ENCODE results near the gene KIAA1191.

The KIAA1191 gene

DNA sequence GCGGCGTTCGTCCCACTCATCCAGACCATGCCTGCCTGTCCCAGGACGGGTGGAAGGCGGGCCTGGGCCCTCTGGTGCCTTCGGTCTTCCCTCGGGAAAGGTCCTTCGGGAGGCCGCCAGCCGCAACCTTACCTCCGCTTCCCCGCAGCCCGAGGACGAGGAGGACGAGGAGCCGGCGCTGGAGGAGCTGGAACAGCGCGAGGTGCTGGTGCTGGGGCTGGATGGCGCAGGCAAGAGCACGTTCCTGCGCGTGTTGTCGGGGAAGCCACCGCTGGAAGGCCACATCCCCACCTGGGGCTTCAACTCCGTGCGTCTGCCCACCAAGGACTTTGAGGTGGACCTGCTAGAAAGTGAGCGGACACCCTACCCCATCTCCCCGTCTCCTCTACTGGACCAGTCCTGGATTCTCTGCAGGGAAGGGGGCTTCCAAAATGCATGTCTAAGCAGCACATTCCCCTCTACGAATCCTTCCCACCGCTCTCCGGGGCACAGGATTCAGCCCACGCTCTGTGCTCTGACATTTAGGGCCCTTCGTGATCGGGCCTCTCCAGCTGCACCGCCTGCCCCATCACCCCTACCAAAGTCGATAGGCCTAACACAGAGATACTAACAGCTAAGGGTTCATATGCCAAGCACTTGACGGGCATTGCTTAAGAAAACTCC, 4.8 kb upstream of the KIAA1191 start:
- FAIRE-seq (no peak), DNase-seq (ENCODE audit: insufficient read length, low spot score) (no peak)
- TF ChIP-seq POU2F2 (IDR thresholded peaks at IDR 0.05; ENCODE audit: low read depth, low read length) (no peak), POLR2AphosphoS5 (IDR thresholded peaks at IDR 0.05; ENCODE audit: low read depth, low read length) (no peak), POLR2A (IDR thresholded peaks at IDR 0.05; ENCODE audit: low read depth, low read length) (no peak), PAX5 (IDR thresholded peaks at IDR 0.05; ENCODE audit: insufficient read depth, low read length, severe bottlenecking) (no peak), SPI1 (IDR thresholded peaks at IDR 0.05; ENCODE audit: low read depth, low read length) (no peak), TAF1 (IDR thresholded peaks at IDR 0.05; ENCODE audit: low read depth, low read length) (no peak)

DNA sequence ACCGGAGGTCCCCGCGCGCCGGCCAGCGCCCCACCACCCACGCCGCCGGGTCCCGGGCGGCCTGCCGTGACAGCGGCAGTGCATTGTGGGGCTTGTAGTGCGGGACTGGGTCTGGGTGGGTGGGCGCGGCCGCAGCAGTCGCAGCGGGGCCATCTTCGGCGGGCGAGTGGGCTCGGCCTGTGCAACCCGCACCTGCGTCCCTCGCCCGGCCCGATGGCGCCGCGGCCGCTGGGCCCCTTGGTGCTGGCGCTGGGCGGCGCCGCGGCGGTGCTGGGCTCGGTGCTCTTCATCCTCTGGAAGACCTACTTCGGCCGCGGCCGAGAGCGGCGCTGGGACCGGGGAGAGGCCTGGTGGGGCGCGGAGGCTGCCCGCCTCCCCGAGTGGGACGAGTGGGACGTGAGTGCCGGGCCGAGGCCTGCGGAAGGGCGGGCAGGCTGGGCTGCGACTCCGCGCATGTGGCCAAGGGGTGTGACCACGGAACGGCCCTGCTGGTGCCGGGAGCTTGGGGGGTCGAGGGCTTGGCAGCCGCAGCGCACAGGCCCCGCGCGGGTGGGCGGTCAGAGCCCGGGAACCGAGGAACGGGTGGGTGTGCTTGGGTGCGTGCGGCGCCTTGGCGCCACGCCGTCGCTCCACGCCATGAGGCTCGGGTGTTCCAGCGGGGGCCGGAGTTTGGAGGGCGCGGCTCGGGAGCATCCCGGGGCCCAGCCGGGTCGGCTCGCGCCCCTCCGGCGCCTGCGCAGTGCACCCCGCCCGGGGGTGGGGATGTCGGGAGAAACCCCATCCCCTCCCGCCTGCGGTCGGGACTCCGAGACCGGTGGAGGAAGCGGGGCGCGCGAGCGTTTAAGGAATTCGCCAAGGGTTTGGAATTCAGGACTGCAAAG, 4.0 kb upstream of the KIAA1191 start, which contains the start of gene ARL10:
Gene ARL10, plus strand, starts transcription at position 137 of the 881 bp plus-strand sequence. Its CDS starts 77 bp downstream, at position 214.
- DNase-seq (ENCODE audit: insufficient read length, low spot score) (peak; percentile 63), FAIRE-seq (peak; percentile 89)
- TF ChIP-seq POLR2A (IDR thresholded peaks at IDR 0.05; ENCODE audit: low read depth, low read length), result peak; percentile 37; the same call in 1 of the 2 replicates
- TF ChIP-seq POU2F2 (IDR thresholded peaks at IDR 0.05; ENCODE audit: low read depth, low read length), result no peak

DNA sequence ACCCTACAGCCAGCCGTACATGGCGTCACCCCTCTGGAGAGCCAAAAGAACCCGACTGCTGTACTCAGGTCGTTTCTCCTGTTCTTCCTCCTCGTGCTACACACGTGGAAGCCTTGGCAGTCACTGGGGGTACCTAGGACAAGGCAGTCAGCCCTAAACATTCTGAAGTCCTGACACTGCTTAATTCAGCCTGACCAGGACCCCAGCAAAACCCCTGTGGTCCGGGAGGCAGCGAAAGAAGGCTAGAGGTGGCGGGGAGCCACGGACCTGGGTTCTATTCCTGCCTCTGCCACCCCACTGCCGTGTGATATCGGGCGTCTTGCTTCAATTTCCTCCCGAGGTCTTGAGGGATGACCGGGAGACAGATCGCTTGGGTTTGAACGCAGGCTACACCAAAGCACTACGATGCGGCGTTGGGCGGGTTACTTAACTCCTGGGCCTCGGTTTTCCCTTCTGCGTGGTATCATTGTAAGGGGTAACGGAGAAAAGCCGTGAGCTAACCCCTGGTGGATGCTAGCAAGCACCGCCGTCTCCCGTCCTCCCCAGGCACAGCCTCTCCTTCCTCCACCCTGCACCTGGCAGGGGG, 3.3 kb upstream of the KIAA1191 start:
- FAIRE-seq, result no peak
- TF ChIP-seq TAF1 (IDR thresholded peaks at IDR 0.05; ENCODE audit: low read depth, low read length) (no peak), SPI1 (IDR thresholded peaks at IDR 0.05; ENCODE audit: low read depth, low read length) (no peak), POLR2AphosphoS5 (IDR thresholded peaks at IDR 0.05; ENCODE audit: low read depth, low read length) (no peak), PAX5 (IDR thresholded peaks at IDR 0.05; ENCODE audit: insufficient read depth, low read length, severe bottlenecking) (no peak), POLR2A (IDR thresholded peaks at IDR 0.05; ENCODE audit: low read depth, low read length) (no peak), POU2F2 (IDR thresholded peaks at IDR 0.05; ENCODE audit: low read depth, low read length) (no peak)
- DNase-seq (ENCODE audit: insufficient read length, low spot score), result no peak

DNA sequence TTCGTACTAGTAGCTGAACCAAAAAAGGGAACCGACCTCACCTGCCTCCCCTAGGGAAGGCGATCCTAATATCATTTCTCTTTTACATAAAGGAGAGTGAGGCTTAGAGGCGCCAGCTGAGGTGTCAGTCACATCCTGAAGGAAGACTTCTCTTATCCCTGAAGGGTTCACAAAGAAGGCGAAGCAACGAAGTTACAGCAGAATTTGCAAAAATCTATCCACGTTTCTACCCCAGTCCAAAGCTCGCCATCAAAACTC, 598 bp upstream of the KIAA1191 start:
- FAIRE-seq, result no peak

DNA sequence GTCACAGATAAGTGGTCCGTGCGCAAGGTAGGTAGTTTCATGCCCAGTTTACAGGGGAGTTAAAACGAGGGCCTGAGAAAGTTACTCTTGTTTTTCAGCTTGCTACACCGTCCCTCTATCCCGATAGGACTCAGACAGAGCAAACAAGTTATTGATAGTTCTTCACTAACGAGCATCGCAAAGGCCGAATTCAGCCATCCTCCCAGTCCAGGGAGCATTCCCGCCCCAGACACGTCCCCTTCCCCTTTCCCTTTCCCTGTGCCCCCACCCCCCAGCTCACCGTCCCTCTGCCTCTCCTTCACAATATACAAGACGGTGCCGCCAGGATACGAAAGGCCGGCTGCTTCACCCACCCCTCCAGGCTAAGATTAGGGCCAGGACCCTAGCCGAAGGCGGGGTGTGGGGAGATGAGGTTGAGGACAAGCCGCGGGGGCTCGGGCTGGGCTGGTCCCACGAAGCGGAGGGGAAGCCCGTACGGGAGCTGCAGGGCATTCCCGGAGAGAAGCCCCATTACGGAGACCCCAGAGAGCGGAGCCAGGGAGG, 599 bp downstream of the KIAA1191 start:
- no peak for DNase-seq (ENCODE audit: insufficient read length, low spot score)
- FAIRE-seq, result no peak
- TF ChIP-seq POLR2AphosphoS5 (IDR thresholded peaks at IDR 0.05; ENCODE audit: low read depth, low read length) (no peak), SPI1 (IDR thresholded peaks at IDR 0.05; ENCODE audit: low read depth, low read length) (no peak), PAX5 (IDR thresholded peaks at IDR 0.05; ENCODE audit: insufficient read depth, low read length, severe bottlenecking) (no peak), POU2F2 (IDR thresholded peaks at IDR 0.05; ENCODE audit: low read depth, low read length) (no peak), TAF1 (IDR thresholded peaks at IDR 0.05; ENCODE audit: low read depth, low read length) (no peak), POLR2A (IDR thresholded peaks at IDR 0.05; ENCODE audit: low read depth, low read length) (no peak)

More for the DNA sequence above, 598 bp upstream of the KIAA1191 start:
- DNase-seq (ENCODE audit: insufficient read length, low spot score), result no peak
- peak; percentile 44; the same call in 1 of the 2 replicates for TF ChIP-seq SPI1 (IDR thresholded peaks at IDR 0.05; ENCODE audit: low read depth, low read length)
- TF ChIP-seq TAF1 (IDR thresholded peaks at IDR 0.05; ENCODE audit: low read depth, low read length), result no peak
- no peak for TF ChIP-seq POLR2A (IDR thresholded peaks at IDR 0.05; ENCODE audit: low read depth, low read length)
- no peak for TF ChIP-seq POU2F2 (IDR thresholded peaks at IDR 0.05; ENCODE audit: low read depth, low read length)

DNA sequence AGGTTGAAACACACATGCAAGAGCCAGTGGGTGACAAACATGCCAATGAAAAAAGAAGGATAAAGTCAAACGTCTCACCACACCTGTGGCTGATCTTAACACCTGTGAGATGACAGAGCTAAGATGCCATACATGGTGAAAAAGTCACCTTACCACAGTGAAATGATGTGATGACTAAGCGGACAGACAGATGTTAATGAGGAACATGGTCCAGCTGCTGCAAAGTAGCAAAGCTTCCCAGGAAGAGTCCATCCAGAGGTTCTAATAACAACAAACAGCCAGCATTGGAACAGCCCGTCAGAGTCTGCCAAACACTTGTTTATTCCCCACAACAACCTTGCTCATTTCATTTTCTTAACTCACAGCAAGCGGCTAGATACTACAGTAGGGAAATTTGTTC, 1.9 kb downstream of the KIAA1191 start:
- no peak for FAIRE-seq
- TF ChIP-seq POU2F2 (IDR thresholded peaks at IDR 0.05; ENCODE audit: low read depth, low read length), result no peak
- TF ChIP-seq PAX5 (IDR thresholded peaks at IDR 0.05; ENCODE audit: insufficient read depth, low read length, severe bottlenecking), result no peak
- TF ChIP-seq TAF1 (IDR thresholded peaks at IDR 0.05; ENCODE audit: low read depth, low read length), result no peak
- TF ChIP-seq POLR2AphosphoS5 (IDR thresholded peaks at IDR 0.05; ENCODE audit: low read depth, low read length), result no peak
- TF ChIP-seq POLR2A (IDR thresholded peaks at IDR 0.05; ENCODE audit: low read depth, low read length), result no peak
- TF ChIP-seq SPI1 (IDR thresholded peaks at IDR 0.05; ENCODE audit: low read depth, low read length), result no peak
- DNase-seq (ENCODE audit: insufficient read length, low spot score), result no peak

DNA sequence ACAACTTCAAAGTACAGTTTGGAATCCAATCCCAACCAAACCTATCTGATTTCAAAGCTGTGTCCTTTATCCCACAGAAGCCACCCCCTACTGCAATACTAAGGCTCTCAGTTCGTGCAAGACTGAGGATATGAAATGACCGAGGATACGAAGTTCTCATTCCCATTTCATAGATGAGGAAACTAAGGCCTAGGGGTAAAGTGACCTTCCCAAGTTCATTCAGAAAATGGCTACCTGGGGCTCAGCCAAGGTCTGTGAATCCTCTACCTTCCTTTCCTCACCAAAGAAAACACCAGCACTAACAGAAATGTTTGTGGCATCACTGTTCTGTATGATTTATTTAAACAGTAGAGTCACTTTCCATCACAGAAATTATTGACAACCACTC, 5.4 kb downstream of the KIAA1191 start:
- TF ChIP-seq TAF1 (IDR thresholded peaks at IDR 0.05; ENCODE audit: low read depth, low read length), result no peak
- no peak for TF ChIP-seq POU2F2 (IDR thresholded peaks at IDR 0.05; ENCODE audit: low read depth, low read length)
- TF ChIP-seq POLR2AphosphoS5 (IDR thresholded peaks at IDR 0.05; ENCODE audit: low read depth, low read length), result no peak
- no peak for TF ChIP-seq SPI1 (IDR thresholded peaks at IDR 0.05; ENCODE audit: low read depth, low read length)
- TF ChIP-seq PAX5 (IDR thresholded peaks at IDR 0.05; ENCODE audit: insufficient read depth, low read length, severe bottlenecking), result no peak
- no peak for TF ChIP-seq POLR2A (IDR thresholded peaks at IDR 0.05; ENCODE audit: low read depth, low read length)
- DNase-seq (ENCODE audit: insufficient read length, low spot score) (no peak), FAIRE-seq (no peak)

DNA sequence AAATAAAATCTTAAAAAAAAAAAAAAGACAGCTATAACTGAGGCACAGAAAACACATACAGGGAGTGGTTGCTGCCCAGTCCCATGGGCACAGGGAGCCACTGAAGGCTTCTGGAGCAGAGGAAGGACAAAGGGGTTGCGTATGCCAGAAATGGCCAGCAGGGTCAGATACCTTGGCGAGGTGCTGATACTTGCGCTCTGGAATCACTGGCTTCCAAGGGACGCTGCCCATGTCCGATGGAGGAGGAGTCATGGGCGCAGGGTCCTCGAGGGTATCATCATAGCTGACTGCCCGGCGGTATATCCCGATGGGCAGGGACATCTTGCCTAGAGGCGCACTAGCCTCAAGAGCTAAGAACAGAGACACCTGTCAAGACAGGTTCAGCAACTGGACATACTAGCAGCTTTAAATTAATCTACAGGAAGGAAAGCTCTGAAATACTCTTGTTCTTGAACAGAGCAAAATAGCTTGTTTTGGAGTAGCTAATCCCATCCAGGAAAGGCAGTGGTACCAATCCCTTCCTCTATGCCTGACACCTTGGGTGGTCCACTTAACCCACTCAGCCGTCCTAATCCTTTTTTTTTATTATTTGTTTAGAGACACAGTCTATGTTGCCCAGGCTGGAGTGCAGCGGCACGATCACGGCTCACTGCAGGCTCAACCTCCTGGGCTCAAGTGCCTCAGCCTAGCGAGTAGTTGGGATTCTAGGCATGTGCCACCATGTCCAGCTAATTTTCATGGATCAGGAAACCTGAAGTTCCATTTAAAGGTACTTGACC, 6.0 kb downstream of the KIAA1191 start:
- no peak for TF ChIP-seq SPI1 (IDR thresholded peaks at IDR 0.05; ENCODE audit: low read depth, low read length)
- TF ChIP-seq POU2F2 (IDR thresholded peaks at IDR 0.05; ENCODE audit: low read depth, low read length), result no peak
- no peak for TF ChIP-seq TAF1 (IDR thresholded peaks at IDR 0.05; ENCODE audit: low read depth, low read length)
- no peak for TF ChIP-seq PAX5 (IDR thresholded peaks at IDR 0.05; ENCODE audit: insufficient read depth, low read length, severe bottlenecking)
- TF ChIP-seq POLR2A (IDR thresholded peaks at IDR 0.05; ENCODE audit: low read depth, low read length), result no peak
- no peak for TF ChIP-seq POLR2AphosphoS5 (IDR thresholded peaks at IDR 0.05; ENCODE audit: low read depth, low read length)
- no peak for FAIRE-seq
- DNase-seq (ENCODE audit: insufficient read length, low spot score), result no peak

All from GM12891 (cell line).